Stimulated activated effector memory CD8-positive, alpha-beta T cell treated with anti-CD3 and anti-CD28 coated beads, Interleukin-12 subunit alpha, Interleukin-12 subunit beta, amount 100 ng/mL, for 72 hours (primary cell): ENCODE data around the gene ARHGAP22.
A peak's percentile ranks its signal among the peaks of the same experiment; 100 is the strongest.
"Not testable (repeated sequence)": the region's sequence is repeated elsewhere in the genome, so short reads cannot be mapped to it uniquely, and the experiment has no call there.

Experiments
- ATAC-seq: fragments of 150-1000 bp; cut with Tn5 transposase; 2 replicates; pipeline ENCODE4 v1.10.0; 2021
- DNase-seq, 2 donors: peaks; one replicate each; pipeline ENCODE4 v3.0.0; 2021 to 2022; ENCODE audit warnings: low spot score in 2 of 2
- H3K27ac Mint-ChIP-seq: one replicate; pipeline ENCODE4 v1.8.0; 2022; ENCODE audit warnings: mild to moderate bottlenecking, mixed read lengths
- H3K36me3 Mint-ChIP-seq: one replicate; pipeline ENCODE4 v1.8.0; 2022; ENCODE audit warnings: mild to moderate bottlenecking, mixed read lengths
- H3K4me1 Mint-ChIP-seq: one replicate; pipeline ENCODE4 v1.8.0; 2022; ENCODE audit warnings: mixed read lengths
- H3K4me3 Mint-ChIP-seq: one replicate; pipeline ENCODE4 v1.8.0; 2022; ENCODE audit warnings: mild to moderate bottlenecking, mixed read lengths
- H3K9me3 Mint-ChIP-seq: one replicate; pipeline ENCODE4 v1.8.0; 2022; ENCODE audit warnings: mixed read lengths

Gene ARHGAP22

GRCh38 chr10:48421862-48422261 is 183.0 kb downstream of the ARHGAP22 start:
- DNase-seq, H3K4me3 Mint-ChIP-seq, ATAC-seq: not testable (repeated sequence)

GRCh38 chr10:48419714-48420113 is 185.2 kb downstream of the ARHGAP22 start:
- peaks cover 23% of the 10 kb centered on the region for H3K36me3 Mint-ChIP-seq
- H3K4me1 Mint-ChIP-seq: no peaks in the 10 kb centered on the region
- DNase-seq: no peak
- no peak overlapping the region for H3K4me3 Mint-ChIP-seq
- no peak for ATAC-seq
- H3K27ac Mint-ChIP-seq: no peak overlapping the region
- H3K9me3 Mint-ChIP-seq: no peaks in the 10 kb centered on the region

More at GRCh38 chr10:48421862-48422261, 183.0 kb downstream of the ARHGAP22 start:
- not testable (repeated sequence) for H3K9me3 Mint-ChIP-seq, H3K27ac Mint-ChIP-seq, H3K4me1 Mint-ChIP-seq
- H3K36me3 Mint-ChIP-seq: peaks cover 34% of the 10 kb centered on the region

- Mint-ChIP-seq H3K4me3 (no peak overlapping the region), H3K9me3 (no peaks in the 10 kb centered on the region), H3K4me1 (no peaks in the 10 kb centered on the region), H3K36me3 (peaks cover 32% of the 10 kb centered on the region), H3K27ac (no peak overlapping the region)
- ATAC-seq: peak; percentile 60
- DNase-seq: no peak
These were observed 186.6 kb downstream of the ARHGAP22 start for GRCh38 chr10:48418189-48418788.

- H3K9me3 Mint-ChIP-seq: peaks cover 6% of the 10 kb centered on the region
- H3K36me3 Mint-ChIP-seq: peaks cover 32% of the 10 kb centered on the region
- no peaks in the 10 kb centered on the region for H3K4me1 Mint-ChIP-seq
- ATAC-seq: no peak
- H3K27ac Mint-ChIP-seq: no peak overlapping the region
- no peak overlapping the region for H3K4me3 Mint-ChIP-seq
- DNase-seq: no peak
These were observed 187.5 kb downstream of the ARHGAP22 start for GRCh38 chr10:48417374-48417773.

- peaks cover 32% of the 10 kb centered on the region for H3K36me3 Mint-ChIP-seq
- H3K4me3 Mint-ChIP-seq: no peak overlapping the region
- DNase-seq: no peak
- ATAC-seq: no peak
- no peak overlapping the region for H3K27ac Mint-ChIP-seq
- no peaks in the 10 kb centered on the region for H3K4me1 Mint-ChIP-seq
- peaks cover 9% of the 10 kb centered on the region for H3K9me3 Mint-ChIP-seq
These were observed 188.2 kb downstream of the ARHGAP22 start for GRCh38 chr10:48416584-48417232.

DNA sequence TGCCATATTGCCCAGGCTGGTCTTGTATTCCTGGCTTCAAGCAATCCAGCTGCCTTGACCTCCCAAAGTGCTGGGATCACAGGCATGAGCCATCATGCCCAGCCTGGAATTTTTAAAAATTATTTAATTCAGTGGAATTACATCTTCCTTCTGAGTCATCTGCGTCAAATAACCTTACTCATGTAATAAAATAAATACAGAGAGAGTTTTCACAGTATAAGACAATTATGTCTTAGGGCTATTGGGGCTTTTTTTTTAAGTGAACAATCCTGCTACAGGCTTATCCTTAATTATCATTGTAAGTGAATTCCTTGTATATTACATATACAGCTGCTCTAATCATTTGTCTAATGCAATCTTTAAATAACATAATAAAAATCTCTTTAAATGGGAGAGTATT is 190.1 kb downstream of the ARHGAP22 start:
- DNase-seq: no peak
- peaks cover 9% of the 10 kb centered on the region for H3K9me3 Mint-ChIP-seq
- H3K36me3 Mint-ChIP-seq: peaks cover 17% of the 10 kb centered on the region

DNA sequence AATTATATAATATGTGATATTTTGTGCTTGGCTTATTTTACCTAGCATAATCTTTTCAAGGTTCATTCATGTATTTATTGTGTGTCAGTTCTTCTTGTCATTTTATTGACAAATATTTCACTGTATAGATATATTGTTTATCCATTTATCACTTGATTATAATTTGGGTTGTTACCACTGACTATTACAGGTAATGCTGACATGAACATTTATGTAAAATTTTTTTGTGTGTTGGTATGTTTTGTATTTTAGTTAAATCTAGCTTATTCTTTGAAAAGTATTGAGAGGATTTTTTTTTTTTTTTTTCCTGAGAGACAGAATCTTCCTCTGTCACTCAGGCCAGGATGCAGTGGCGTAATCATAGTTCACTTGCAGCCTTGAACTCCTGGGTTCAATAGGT is 190.7 kb downstream of the ARHGAP22 start:
- ATAC-seq (no peak), DNase-seq (no peak)
- H3K4me3 Mint-ChIP-seq: no peak overlapping the region
- H3K27ac Mint-ChIP-seq: no peak overlapping the region
- peaks cover 17% of the 10 kb centered on the region for H3K36me3 Mint-ChIP-seq
- no peaks in the 10 kb centered on the region for H3K4me1 Mint-ChIP-seq
- H3K9me3 Mint-ChIP-seq: peaks cover 9% of the 10 kb centered on the region

More for the DNA sequence above, 190.1 kb downstream of the ARHGAP22 start:
- H3K4me1 Mint-ChIP-seq: no peaks in the 10 kb centered on the region
- no peak overlapping the region for H3K27ac Mint-ChIP-seq
- H3K4me3 Mint-ChIP-seq: no peak overlapping the region
- no peak for ATAC-seq

GRCh38 chr10:48412933-48413332 is 191.9 kb downstream of the ARHGAP22 start:
- no peak overlapping the region for H3K4me3 Mint-ChIP-seq
- no peak for ATAC-seq
- no peak overlapping the region for H3K27ac Mint-ChIP-seq
- H3K9me3 Mint-ChIP-seq: peaks cover 9% of the 10 kb centered on the region
- DNase-seq: no peak
- no peaks in the 10 kb centered on the region for H3K4me1 Mint-ChIP-seq
- H3K36me3 Mint-ChIP-seq: peaks cover 17% of the 10 kb centered on the region

DNA sequence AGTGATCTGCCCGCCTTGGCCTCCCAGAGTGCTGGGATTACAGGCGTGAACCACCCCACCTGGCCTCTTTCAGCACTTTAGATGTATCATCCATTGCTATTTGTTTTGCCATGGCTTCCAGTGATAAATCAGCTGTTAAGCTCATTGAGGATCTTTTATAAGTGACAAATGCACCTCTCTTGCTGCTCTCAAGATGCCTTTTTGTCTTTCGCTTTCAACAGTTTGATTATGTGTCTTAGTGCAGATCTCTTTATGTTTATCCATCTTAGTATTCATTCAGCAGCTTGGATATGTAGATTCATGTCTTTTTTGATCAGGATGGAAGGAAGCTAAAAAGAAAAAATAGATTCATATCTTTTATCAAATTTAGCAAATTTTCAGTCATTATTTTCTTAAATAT is 192.8 kb downstream of the ARHGAP22 start:
- Mint-ChIP-seq H3K4me1 (no peaks in the 10 kb centered on the region), H3K9me3 (peaks cover 9% of the 10 kb centered on the region), H3K4me3 (no peak overlapping the region), H3K36me3 (peaks cover 17% of the 10 kb centered on the region), H3K27ac (no peak overlapping the region)
- no peak for ATAC-seq
- no peak for DNase-seq

- Mint-ChIP-seq H3K4me1 (no peaks in the 10 kb centered on the region), H3K9me3 (peaks cover 9% of the 10 kb centered on the region), H3K27ac (no peak overlapping the region), H3K36me3 (peaks cover 17% of the 10 kb centered on the region), H3K4me3 (no peak overlapping the region)
- ATAC-seq: no peak
- no peak for DNase-seq
These were observed 193.4 kb downstream of the ARHGAP22 start for GRCh38 chr10:48411510-48411909.

DNA sequence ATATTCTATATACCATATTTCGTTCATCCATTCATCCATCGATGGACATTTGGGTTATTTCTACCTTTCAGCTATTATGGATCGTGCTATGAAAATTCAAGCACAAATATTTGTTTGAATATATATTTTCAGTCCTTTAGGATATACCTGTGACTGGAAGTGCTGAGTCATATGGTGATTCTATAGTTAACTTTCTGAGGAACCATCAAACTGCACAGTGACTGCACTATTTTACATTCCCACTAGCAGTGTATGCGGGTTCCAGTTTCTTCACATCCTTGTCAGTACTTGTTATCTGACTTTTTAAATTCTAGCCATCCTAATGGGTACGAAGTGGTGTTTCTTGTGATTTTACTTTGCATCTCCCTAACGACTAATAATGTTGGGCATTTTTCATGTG is 194.4 kb downstream of the ARHGAP22 start:
- H3K4me1 Mint-ChIP-seq: no peaks in the 10 kb centered on the region

GRCh38 chr10:48406658-48407057 is 198.2 kb downstream of the ARHGAP22 start:
- no peak overlapping the region for H3K27ac Mint-ChIP-seq
- no peak overlapping the region for H3K4me3 Mint-ChIP-seq
- no peaks in the 10 kb centered on the region for H3K9me3 Mint-ChIP-seq
- no peak for ATAC-seq
- no peak for DNase-seq
- peaks cover 11% of the 10 kb centered on the region for H3K36me3 Mint-ChIP-seq
- no peaks in the 10 kb centered on the region for H3K4me1 Mint-ChIP-seq

More for the DNA sequence above, 194.4 kb downstream of the ARHGAP22 start:
- Mint-ChIP-seq H3K36me3 (peaks cover 22% of the 10 kb centered on the region), H3K9me3 (peaks cover 9% of the 10 kb centered on the region), H3K4me3 (no peak overlapping the region), H3K27ac (no peak overlapping the region)
- DNase-seq (no peak), ATAC-seq (no peak)

GRCh38 chr10:48406204-48406603 is 198.7 kb downstream of the ARHGAP22 start:
- Mint-ChIP-seq H3K4me1 (no peaks in the 10 kb centered on the region), H3K4me3 (no peak overlapping the region), H3K9me3 (no peaks in the 10 kb centered on the region), H3K27ac (no peak overlapping the region), H3K36me3 (peaks cover 11% of the 10 kb centered on the region)
- ATAC-seq (peak; percentile 51), DNase-seq (no peak)

DNA sequence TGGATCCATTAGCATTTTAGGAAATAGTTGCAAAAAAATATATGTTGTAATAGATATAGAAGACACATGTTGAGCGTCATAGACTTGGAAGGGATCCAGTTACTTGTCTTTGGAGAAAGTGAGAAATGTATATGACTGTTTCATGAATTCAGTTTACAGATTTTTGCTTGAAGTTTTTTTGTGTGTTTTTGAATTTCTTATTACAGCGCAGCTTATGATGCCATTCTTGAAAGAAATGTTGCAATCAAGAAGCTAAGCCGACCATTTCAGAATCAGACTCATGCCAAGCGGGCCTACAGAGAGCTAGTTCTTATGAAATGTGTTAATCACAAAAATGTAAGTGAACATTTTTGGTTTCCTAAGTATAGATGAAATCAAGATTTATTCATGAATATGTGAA is 200.2 kb downstream of the ARHGAP22 start:
- Mint-ChIP-seq H3K4me3 (no peak overlapping the region), H3K27ac (no peak overlapping the region), H3K4me1 (peaks cover 13% of the 10 kb centered on the region), H3K9me3 (no peaks in the 10 kb centered on the region), H3K36me3 (peaks cover 11% of the 10 kb centered on the region)
- no peak for ATAC-seq
- no peak for DNase-seq

GRCh38 chr10:48400850-48401220 is 204.0 kb downstream of the ARHGAP22 start:
- Mint-ChIP-seq H3K9me3 (no peaks in the 10 kb centered on the region), H3K36me3 (peaks cover 9% of the 10 kb centered on the region), H3K4me1 (peaks cover 26% of the 10 kb centered on the region), H3K27ac (no peak overlapping the region), H3K4me3 (no peak overlapping the region)
- ATAC-seq: peak; percentile 16
- DNase-seq: no peak

DNA sequence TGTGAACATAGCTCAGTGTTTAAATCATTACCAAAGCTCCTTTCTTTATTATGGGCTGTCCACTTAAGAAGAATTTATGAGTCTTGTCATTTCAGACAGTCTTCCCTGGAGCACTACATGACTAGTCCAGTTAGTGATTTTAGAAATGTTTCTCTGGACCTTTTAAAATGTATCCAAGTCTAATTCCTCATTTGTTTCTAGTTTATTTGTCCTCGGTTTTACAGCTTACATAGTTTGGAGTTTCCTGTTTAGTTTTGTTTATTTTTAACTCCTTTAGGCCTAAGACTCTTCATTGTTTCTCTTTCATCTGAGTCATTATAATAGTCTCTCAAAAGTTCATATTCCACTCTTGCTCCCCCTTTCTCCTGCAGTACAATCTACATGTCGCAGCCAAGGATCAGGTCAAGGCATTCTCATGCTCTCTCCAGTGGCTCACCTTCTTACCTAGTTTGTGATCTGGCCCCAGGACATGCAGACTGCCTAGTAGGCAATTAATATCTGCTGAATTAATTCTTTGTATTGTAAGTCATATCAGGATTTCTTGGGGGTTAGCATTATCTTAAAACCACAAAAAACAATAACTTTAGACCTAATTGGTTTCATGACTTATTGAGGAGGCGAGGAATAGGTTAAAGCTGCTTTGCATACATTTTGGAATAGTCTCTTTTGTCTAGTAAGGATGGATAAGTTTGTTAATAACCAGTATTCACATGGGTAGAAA is 204.6 kb downstream of the ARHGAP22 start:
- ATAC-seq (peak; percentile 28), DNase-seq (no peak)
- H3K27ac Mint-ChIP-seq: peak overlapping the region; percentile 20
- H3K4me1 Mint-ChIP-seq: peaks cover 26% of the 10 kb centered on the region
- H3K9me3 Mint-ChIP-seq: no peaks in the 10 kb centered on the region
- no peak overlapping the region for H3K4me3 Mint-ChIP-seq
- peaks cover 6% of the 10 kb centered on the region for H3K36me3 Mint-ChIP-seq
